BLaER1 treated with 17β-estradiol and CSF1 and Interleukin-3, amounts not matched to agents 10 nM and 100 nM (cell line): ENCODE results near the gene MRPL58.
"Not testable (repeated sequence)": the region's sequence is repeated elsewhere in the genome, so short reads cannot be mapped to it uniquely, and the experiment has no call there.

ENCODE experiments used
- H3K27ac ChIP-seq, 11 experiments: shearing (Covaris generic); formaldehyde crosslinking; 2 replicates each; pipeline ENCODE4 v1.8.1; 2022
- H3K27me3 ChIP-seq, 11 experiments: shearing (Covaris generic); formaldehyde crosslinking; 2 replicates each; pipeline ENCODE4 v1.8.1; 2022
- H3K36me3 ChIP-seq, 11 experiments: shearing (Covaris generic); formaldehyde crosslinking; 2 replicates each; pipeline ENCODE4 v1.8.1; 2022
- H3K4me1 ChIP-seq, 10 experiments: shearing (Covaris generic); formaldehyde crosslinking; 2 replicates each; pipeline ENCODE4 v1.8.1; 2022
- H3K4me2 ChIP-seq, 11 experiments: shearing (Covaris generic); formaldehyde crosslinking; 2 replicates each; pipeline ENCODE4 v1.8.1; 2022
- H3K4me3 ChIP-seq, 10 experiments: shearing (Covaris generic); formaldehyde crosslinking; 2 replicates each; pipeline ENCODE4 v1.8.1; 2022
- H3K9ac ChIP-seq, 11 experiments: shearing (Covaris generic); formaldehyde crosslinking; 2 replicates each; pipeline ENCODE4 v1.8.1; 2022
- H3K9me3 ChIP-seq, 11 experiments: shearing (Covaris generic); formaldehyde crosslinking; replicated peaks in 1 of 11; 2 replicates each; pipeline ENCODE4 v1.8.1; 2022
- H4K20me1 ChIP-seq, 11 experiments: shearing (Covaris generic); formaldehyde crosslinking; 2 replicates each; pipeline ENCODE4 v1.8.1; 2022
- Cebpa-rat ChIP-seq, 11 experiments: shearing (Covaris generic); IDR thresholded peaks; 2 replicates each; pipeline ENCODE4 v1.8.1; 2022

MRPL58 gene

GRCh38 chr17:75033346-75034235, 21.1 kb downstream of the MRPL58 start:
- Histone ChIP-seq H3K4me2 (peak overlapping the region; percentile 79 to 95 (median 91)), H3K27me3 (peaks cover 4 to 36% (median 34%) of the 10 kb centered on the region in 11 experiments; a peak in 21 of 22 replicates), H3K9ac (peak overlapping the region; percentile 76 to 88 (median 84); a peak in 21 of 22 replicates), H4K20me1 (peaks cover 0 to 5% (median 0%) of the 10 kb centered on the region in 11 experiments; a peak in 2 of 22 replicates), H3K27ac (peak overlapping the region in 10 of 11 experiments; percentile 43 to 87 (median 80); a peak in 17 of 22 replicates), H3K4me1 (peaks cover 17 to 47% (median 32%) of the 10 kb centered on the region in 10 experiments), H3K9me3 (peaks cover 29 to 36% (median 30%) of the 10 kb centered on the region in 11 experiments), H3K4me3 (peak overlapping the region; percentile 62 to 80 (median 72)), H3K36me3 (peaks cover 3 to 19% (median 11%) of the 10 kb centered on the region in 11 experiments; a peak in 19 of 22 replicates)
- TF ChIP-seq Cebpa-rat (IDR thresholded peaks at IDR 0.05): no peak

GRCh38 chr17:75034236-75034908, 21.9 kb downstream of the MRPL58 start:
- Histone ChIP-seq H3K27ac (peak overlapping the region; percentile 54 to 87 (median 81); a peak in 21 of 22 replicates), H3K9ac (peak overlapping the region; percentile 76 to 88 (median 84))

GRCh38 chr17:75036643-75037268, 24.3 kb downstream of the MRPL58 start:
- H3K4me3 ChIP-seq: no peak overlapping the region
- H3K9ac ChIP-seq: no peak overlapping the region
- H3K36me3 ChIP-seq: peaks cover 34 to 51% (median 42%) of the 10 kb centered on the region in 11 experiments
- peaks cover 0 to 6% (median 0%) of the 10 kb centered on the region in 11 experiments; a peak in 2 of 22 replicates for H4K20me1 ChIP-seq
- H3K9me3 ChIP-seq: peaks cover 0 to 4% (median 0%) of the 10 kb centered on the region in 11 experiments; a peak in 1 of 22 replicates
- H3K27me3 ChIP-seq: peaks cover 4 to 36% (median 34%) of the 10 kb centered on the region in 11 experiments; a peak in 21 of 22 replicates
- no peak for TF ChIP-seq Cebpa-rat (IDR thresholded peaks at IDR 0.05)
- H3K27ac ChIP-seq: no peak overlapping the region
- peak overlapping the region in 5 of 11 experiments; percentile 16 to 85 (median 27); a peak in 10 of 22 replicates for H3K4me2 ChIP-seq
- H3K4me1 ChIP-seq: peaks cover 17 to 52% (median 32%) of the 10 kb centered on the region in 10 experiments

More at GRCh38 chr17:75034236-75034908, 21.9 kb downstream of the MRPL58 start:
- Histone ChIP-seq H3K9me3 (peaks cover 21 to 28% (median 22%) of the 10 kb centered on the region in 11 experiments), H3K36me3 (peaks cover 10 to 27% (median 19%) of the 10 kb centered on the region in 11 experiments), H3K4me3 (peak overlapping the region; percentile 62 to 80 (median 72)), H4K20me1 (peaks cover 0 to 5% (median 0%) of the 10 kb centered on the region in 11 experiments; a peak in 2 of 22 replicates), H3K27me3 (peaks cover 4 to 36% (median 34%) of the 10 kb centered on the region in 11 experiments; a peak in 21 of 22 replicates), H3K4me1 (peaks cover 17 to 47% (median 32%) of the 10 kb centered on the region in 10 experiments), H3K4me2 (peak overlapping the region; percentile 79 to 95 (median 91))
- TF ChIP-seq Cebpa-rat (IDR thresholded peaks at IDR 0.05): no peak

- Histone ChIP-seq H4K20me1 (peaks cover 0 to 17% (median 7%) of the 10 kb centered on the region in 11 experiments; a peak in 10 of 22 replicates), H3K4me1 (peaks cover 0 to 31% (median 19%) of the 10 kb centered on the region in 10 experiments; a peak in 18 of 20 replicates), H3K27me3 (peaks cover 0 to 16% (median 12%) of the 10 kb centered on the region in 11 experiments; a peak in 19 of 22 replicates), H3K36me3 (peaks cover 45 to 63% (median 48%) of the 10 kb centered on the region in 11 experiments), H3K4me2 (no peak overlapping the region), H3K9ac (no peak overlapping the region), H3K4me3 (no peak overlapping the region), H3K27ac (no peak overlapping the region), H3K9me3 (no peaks in the 10 kb centered on the region)
- TF ChIP-seq Cebpa-rat (IDR thresholded peaks at IDR 0.05): no peak
These were observed 26.8 kb downstream of the MRPL58 start for GRCh38 chr17:75039238-75039637.

- no peak for TF ChIP-seq Cebpa-rat (IDR thresholded peaks at IDR 0.05)
- Histone ChIP-seq H3K4me1 (peaks cover 7 to 21% (median 13%) of the 10 kb centered on the region in 10 experiments; a peak in 19 of 20 replicates), H3K4me2 (peak overlapping the region in 1 of 11 experiments; percentile 23; a peak in 1 of 22 replicates), H3K9ac (no peak overlapping the region), H4K20me1 (peaks cover 0 to 17% (median 7%) of the 10 kb centered on the region in 11 experiments; a peak in 12 of 22 replicates), H3K4me3 (no peak overlapping the region), H3K36me3 (peaks cover 45 to 62% (median 48%) of the 10 kb centered on the region in 11 experiments), H3K9me3 (no peaks in the 10 kb centered on the region), H3K27ac (no peak overlapping the region), H3K27me3 (no peaks in the 10 kb centered on the region)
These were observed 29.3 kb downstream of the MRPL58 start for GRCh38 chr17:75041656-75042280.

- H3K9me3 ChIP-seq, H3K27ac ChIP-seq, H3K9ac ChIP-seq, H3K4me3 ChIP-seq, H3K27me3 ChIP-seq, H3K4me2 ChIP-seq: not testable (repeated sequence)
- peaks cover 0 to 17% (median 7%) of the 10 kb centered on the region in 11 experiments; a peak in 12 of 22 replicates for H4K20me1 ChIP-seq
- peaks cover 18 to 28% (median 23%) of the 10 kb centered on the region in 10 experiments for H3K4me1 ChIP-seq
- H3K36me3 ChIP-seq: peaks cover 34 to 43% (median 40%) of the 10 kb centered on the region in 11 experiments
These were observed 31.3 kb downstream of the MRPL58 start for GRCh38 chr17:75043789-75044188.

GRCh38 chr17:75044716-75045115, 32.2 kb downstream of the MRPL58 start:
- Histone ChIP-seq H3K27ac (no peak overlapping the region), H3K4me3 (no peak overlapping the region)

More at GRCh38 chr17:75044716-75045115, 32.2 kb downstream of the MRPL58 start:
- Histone ChIP-seq H3K27me3 (no peaks in the 10 kb centered on the region), H3K9ac (peak overlapping the region in 1 of 11 experiments; percentile 27; a peak in 1 of 22 replicates), H3K4me2 (no peak overlapping the region), H3K4me1 (peaks cover 18 to 36% (median 29%) of the 10 kb centered on the region in 10 experiments), H3K9me3 (no peaks in the 10 kb centered on the region), H4K20me1 (peaks cover 0 to 17% (median 7%) of the 10 kb centered on the region in 11 experiments; a peak in 12 of 22 replicates), H3K36me3 (peaks cover 30 to 41% (median 34%) of the 10 kb centered on the region in 11 experiments)
- TF ChIP-seq Cebpa-rat (IDR thresholded peaks at IDR 0.05): no peak
